ENCODE data around the gene TMEM123.

GRCh38 chr11:102429226-102429625 lies 23.3 kb downstream of the TMEM123 start:
- TF ChIP-seq, protein P1, sequence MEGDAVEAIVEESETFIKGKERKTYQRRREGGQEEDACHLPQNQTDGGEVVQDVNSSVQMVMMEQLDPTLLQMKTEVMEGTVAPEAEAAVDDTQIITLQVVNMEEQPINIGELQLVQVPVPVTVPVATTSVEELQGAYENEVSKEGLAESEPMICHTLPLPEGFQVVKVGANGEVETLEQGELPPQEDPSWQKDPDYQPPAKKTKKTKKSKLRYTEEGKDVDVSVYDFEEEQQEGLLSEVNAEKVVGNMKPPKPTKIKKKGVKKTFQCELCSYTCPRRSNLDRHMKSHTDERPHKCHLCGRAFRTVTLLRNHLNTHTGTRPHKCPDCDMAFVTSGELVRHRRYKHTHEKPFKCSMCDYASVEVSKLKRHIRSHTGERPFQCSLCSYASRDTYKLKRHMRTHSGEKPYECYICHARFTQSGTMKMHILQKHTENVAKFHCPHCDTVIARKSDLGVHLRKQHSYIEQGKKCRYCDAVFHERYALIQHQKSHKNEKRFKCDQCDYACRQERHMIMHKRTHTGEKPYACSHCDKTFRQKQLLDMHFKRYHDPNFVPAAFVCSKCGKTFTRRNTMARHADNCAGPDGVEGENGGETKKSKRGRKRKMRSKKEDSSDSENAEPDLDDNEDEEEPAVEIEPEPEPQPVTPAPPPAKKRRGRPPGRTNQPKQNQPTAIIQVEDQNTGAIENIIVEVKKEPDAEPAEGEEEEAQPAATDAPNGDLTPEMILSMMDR (IDR thresholded peaks at IDR 0.05) = no peak
- TF ChIP-seq EP300 (IDR thresholded peaks at IDR 0.05) (no peak), POLR2AphosphoS5 (IDR thresholded peaks at IDR 0.05) (no peak), POLR2A (IDR thresholded peaks at IDR 0.05) (no peak)

Measured in suprapubic skin (tissue), 4 donors.